NCI-H1694 treated with DMSO at 0.1 percent for 48 hours (cell line): ENCODE data around the gene SLC1A6.
"Not testable (repeated sequence)": the region's sequence is repeated elsewhere in the genome, so short reads cannot be mapped to it uniquely, and the experiment has no call there.

ENCODE experiments used
- DNase-seq: peaks from one replicate; lab custom pipeline; 2025; lab: John Stamatoyannopoulos, UW

SLC1A6 gene

DNA sequence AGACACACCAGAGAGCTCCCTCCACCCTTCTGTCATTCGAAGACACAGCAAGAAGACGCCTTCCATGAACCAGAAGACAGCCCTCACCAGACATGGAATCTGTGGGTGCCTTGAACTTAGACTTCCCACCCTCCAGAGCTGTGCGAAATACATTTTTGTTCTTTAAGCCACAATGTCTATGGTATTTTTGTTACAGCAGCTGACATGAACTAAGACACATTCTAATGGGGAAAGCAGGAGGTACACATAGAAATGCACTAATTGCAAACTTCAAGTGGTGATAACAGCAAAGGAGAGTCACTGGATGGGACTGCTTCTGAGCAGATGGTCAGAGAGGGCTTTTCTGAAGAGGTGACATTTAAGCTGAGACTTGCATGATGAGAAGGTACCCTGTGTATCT lies 22.2 kb downstream of the SLC1A6 start:
- DNase-seq = no peak

DNA sequence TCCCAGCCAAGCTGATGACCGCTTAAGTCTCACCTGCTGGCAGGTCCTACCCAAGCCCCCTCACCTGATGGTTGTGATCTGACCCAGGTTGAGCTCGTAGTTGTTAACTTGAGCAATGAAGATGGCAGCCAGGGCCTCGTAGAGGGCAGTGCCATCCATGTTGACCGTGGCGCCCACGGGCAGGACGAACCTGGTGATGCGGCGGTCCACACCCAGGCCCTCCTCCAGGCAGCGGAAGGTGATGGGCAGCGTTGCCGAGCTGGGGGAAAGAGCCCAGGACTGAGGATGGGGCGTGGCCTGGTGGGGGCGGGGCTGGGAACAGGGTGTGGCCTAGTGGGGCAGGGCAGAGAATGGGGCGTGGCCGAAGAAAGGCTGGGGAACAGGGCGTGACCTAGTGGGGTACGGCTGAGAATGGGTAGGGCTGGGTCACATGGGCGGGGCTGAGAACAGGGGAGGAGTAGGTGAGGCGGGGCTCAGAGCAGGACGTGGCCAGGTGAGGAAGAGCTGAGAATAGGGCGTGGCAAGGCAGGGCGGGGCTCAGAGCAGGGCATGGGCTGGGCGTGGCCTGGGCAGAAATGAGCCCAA lies 25.5 kb downstream of the SLC1A6 start:
- no peak for DNase-seq

DNA sequence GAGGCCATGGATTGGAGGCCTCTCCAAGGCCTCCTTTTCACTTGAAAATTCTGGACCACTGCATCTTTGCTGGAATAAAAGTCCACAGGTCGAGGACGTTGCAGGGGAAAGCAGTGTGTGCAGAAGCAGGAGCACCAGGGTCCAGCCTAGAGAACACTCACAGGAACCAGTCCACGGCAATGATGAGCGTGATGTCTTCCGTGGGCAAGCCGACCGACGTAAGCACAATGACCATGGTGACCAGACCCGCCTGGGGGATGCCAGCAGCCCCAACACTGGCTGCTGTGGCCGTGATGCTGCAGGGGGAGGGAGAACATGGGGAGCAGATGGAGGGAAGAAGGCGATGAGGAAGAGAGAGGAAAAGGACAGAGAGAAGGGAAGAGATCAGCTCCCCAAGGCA lies 26.9 kb downstream of the SLC1A6 start:
- DNase-seq = no peak

DNA sequence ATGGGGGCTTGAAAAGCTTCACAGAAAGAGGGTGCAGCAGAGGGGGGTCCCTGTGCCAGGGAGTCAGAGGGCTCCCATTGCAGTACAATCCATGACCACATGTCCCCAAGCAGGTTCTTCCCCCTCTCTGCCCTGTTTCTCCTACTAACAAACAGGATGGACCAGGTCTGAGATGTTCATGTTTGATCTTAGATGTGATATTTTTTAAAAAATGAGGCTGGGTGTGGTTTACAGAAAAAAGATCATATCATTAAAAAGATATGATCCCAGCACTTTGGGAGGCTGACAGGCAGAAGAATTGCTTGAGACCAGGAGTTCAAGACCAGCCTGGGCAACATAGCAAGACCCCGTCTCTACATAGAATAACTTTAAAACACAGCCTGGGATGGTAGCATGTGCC lies 29.2 kb downstream of the SLC1A6 start:
- no peak for DNase-seq

DNA sequence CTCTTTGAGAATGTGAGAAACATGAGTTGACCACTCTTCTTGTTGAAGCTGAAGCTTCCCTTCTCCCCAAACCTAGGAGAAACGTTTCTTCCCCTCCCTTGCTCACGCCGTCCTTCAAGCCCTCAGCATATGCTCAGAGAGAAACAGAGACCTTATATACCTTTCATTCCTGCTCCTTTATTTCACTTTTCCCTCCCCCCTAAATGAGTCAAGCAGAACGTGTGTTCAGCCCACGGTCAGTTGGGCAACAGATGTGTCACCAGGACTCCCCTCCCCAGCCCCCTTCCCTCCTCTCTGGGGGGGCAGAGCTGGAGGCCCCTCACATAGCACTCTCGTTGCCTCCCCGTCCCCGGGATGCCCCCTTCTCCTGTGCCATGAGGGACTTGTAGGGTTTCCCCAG lies 29.8 kb downstream of the SLC1A6 start:
- DNase-seq = no peak

DNA sequence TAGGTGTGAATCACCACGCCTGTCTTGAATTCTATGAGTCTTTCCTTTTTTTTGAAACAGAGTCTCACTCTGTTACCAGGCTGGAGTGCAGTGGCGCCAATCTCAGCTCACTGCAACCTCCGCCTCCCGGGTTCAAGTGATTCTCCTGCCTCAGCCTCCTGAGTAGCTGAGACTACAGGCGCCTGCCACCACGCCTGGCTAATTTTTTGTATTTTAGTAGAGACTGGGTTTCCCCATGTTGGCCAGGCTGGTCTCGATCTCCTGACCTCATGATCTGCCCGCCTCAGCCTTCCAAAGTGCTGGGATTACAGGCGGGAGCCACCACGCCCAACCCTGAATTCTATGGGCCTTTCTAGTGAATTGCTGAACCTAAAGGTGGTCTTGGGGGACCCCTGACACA lies 30.3 kb downstream of the SLC1A6 start:
- not testable (repeated sequence) for DNase-seq

DNA sequence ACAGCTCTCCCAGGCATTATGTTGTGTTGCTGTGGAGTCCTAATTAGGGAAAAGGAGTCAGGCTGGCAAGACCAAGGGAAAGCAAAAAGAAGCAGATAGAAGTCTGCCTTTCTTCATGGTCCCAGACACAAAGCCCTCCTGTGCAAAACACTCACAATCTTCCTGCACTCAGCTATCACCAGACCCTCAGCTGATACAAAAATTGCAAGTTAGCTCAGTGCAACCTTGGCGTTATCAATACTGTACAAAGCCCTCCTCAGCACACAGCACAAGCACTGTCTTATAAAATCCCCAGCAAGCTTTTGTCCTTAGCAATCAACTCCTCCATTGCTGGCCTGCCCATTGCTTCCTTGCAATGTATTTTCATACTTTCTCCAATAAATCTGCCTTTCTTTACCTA lies 35.2 kb downstream of the SLC1A6 start:
- no peak for DNase-seq

DNA sequence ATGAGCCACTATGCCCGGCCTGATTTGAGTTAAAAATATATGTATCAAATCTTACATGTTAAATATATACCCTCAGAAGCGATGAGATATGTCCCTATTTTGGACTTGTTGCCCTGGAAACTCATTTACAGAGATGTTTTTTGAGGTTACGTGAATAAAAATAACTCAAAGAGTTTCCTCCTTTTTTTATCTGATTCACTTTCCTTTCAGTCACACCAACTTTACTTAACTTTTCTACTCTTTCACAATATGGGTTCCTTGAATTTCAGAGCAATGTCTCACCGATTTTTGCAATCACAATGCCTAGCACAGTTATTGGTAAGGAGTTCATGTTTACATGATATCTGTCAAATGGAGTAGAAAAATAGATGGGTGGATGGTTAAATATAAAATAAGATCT lies 36.1 kb downstream of the SLC1A6 start:
- no peak for DNase-seq

DNA sequence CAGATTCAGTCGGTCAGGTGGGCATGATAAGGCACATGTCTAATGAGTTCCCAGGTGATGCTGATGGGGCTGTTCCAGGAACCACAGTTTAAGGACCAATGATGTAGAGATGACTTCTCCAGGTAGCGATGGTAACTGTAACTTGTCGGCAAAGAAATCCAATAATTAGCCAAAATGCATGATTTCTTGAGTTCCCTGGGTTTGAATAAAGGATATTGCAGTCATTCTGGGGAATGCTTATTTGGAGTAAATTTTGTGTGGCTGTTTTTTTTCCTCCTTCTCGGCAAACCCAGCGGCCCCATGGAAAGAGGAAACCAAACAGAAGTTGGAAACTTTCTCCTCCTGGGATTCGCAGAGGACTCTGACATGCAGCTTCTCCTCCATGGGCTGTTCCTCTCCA lies 38.5 kb downstream of the SLC1A6 start, which contains the start of gene OR7C2:
Gene OR7C2 (plus strand): TSS at position 301 of the 400 bp plus-strand sequence. CDS start 0 bp downstream, at position 301.
- DNase-seq = no peak

DNA sequence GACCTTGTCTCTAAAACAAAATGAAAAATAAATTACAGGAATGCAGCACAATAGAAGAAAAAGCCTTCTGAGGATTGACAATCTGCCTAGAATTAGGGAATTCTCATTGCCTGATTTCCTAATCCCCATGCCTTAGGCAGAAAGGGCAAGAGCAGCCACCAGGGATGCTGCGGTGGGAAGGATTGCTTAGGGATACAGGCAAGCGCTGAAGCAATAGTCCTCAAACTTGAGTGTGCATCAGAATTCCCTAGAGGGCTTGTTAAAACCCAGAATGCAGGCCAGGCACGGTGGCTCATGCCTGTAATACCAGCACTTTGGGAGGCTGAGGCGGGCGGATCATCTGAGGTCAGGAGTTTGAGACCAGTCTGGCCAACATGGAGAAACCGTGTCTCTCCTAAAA lies 39.4 kb downstream of the SLC1A6 start:
- no peak for DNase-seq

DNA sequence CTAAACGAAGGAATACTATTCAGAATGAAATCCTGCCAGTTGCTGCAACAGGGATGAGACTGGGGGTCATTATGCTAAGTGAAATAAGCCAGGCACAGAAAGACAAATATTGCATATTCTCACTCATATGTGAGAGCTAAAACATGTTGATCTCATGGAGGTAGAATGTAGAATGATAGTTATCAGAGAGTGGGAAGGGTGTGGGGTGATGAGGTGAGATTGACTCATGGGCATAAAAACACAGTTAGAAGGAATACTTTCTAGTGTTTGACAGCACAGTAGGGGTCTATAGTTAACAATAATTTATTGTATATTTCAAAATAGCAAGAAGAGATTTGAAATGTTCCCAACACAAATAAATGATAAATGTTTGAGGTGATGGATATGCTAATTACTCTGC lies 46.2 kb downstream of the SLC1A6 start:
- DNase-seq = no peak

DNA sequence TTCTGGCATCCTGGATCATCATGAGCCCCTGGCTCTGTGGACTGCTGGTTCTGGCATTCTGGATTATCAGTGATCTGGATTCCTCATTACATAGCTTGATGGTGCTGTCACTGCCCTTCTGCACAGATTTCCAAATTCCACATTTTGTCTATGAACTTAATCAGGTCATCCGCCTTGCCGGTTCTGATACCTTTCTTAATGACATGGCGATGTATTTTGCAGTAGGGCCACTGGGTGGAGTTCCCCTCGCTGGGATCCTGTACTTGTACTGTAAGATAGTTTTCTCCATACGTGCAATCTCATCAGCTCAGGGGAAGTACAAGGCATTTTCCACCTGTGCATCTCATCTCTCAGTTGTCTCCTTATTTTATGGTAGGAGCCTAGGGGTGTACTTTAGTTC lies 62.8 kb downstream of the SLC1A6 start:
- no peak for DNase-seq

DNA sequence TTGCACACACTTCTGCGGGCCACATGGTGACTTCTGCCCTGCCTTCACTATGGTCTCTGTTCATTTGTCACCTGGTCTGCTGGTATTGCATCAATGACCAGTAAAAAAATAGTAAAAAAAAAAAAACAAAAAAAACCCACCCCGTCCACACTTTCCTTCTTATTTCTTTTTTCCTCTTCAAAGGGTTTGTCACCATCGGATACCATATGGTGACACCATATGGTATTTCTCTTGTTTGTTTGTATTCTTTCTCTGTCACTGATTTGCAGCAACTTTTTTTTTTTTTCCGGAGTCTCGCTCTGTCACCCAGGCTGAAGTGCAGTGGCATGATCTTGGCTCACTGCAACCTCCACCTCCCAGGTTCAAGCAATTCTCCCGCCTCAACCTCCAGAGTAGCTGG lies 64.5 kb downstream of the SLC1A6 start:
- peak; percentile 37 for DNase-seq

DNA sequence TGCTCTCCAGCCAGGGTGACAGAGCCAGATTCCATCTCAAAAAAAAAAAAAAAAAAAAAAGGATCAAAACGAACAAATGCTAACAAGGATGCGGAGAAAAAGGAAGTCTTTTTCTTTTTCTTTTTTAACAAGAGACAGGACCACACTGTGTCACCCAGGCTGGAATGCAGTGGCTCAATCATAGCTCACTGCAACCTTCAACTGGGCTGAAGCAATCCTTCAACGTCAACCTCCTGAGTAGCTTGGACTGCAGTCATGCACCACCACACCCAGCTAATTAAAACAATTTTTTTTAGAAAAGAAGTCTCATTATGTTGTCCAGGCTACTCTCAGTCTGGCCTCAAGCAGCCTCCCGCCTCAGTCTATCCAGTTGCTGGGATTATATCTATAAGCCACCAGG lies 73.0 kb downstream of the SLC1A6 start:
- DNase-seq = no peak

DNA sequence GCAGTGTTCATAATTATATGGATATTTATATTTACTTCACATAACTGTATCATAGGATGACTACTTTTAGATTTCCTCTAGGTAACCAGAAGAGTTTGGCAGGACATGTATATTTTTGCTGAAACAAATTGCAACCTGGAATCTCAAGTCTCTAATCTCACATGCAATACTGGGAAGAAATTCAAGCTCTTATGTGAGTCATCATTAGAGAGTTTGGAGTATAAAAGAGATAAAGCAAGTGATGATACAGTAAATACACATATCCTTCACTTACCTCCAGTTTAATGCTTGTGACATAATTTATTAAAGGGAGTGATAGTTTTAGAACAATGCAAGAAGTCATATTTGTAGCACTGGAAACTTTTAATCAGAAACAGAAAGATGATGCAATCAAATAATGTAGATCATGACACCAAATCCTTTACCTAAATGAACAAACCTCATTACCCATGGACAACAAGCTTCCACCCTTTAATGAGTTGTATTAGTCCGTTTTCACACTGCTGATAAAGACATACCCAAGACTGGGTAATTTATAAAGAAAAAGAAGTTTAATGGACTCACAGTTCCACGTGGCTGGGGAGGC lies 77.9 kb downstream of the SLC1A6 start:
- no peak for DNase-seq
